GM12878 (cell line): ENCODE data around the gene RAC2. TPM values are rescaled to one million over a fixed set of nuclear protein-coding genes. Genes with fewer than 3 reads are reported as not detected.

Experiments used
- CBX3 ChIP-seq: fragments of 200-600 bp; sonication (generic); IDR thresholded peaks from 2 replicates; pipeline ENCODE4 v1.6.1; 2016; ENCODE audit warnings: low read depth, borderline replicate concordance
- CHD2 ChIP-seq: IDR thresholded peaks from 2 replicates; pipeline ENCODE4 v1.6.1; 2011; ENCODE audit warnings: low read depth, low read length, improper control_type of control experiment, borderline replicate concordance
- FOS ChIP-seq: IDR thresholded peaks from 3 replicates; pipeline ENCODE4 v1.6.1; 2011; ENCODE audit warnings: borderline replicate concordance; ENCODE audit not compliant: insufficient read length; ENCODE audit errors: extremely low read depth
- LARP7 ChIP-seq: fragments of 450-650 bp; IDR thresholded peaks from 2 replicates; pipeline ENCODE4 v1.6.1; 2017; ENCODE audit warnings: mild to moderate bottlenecking
- MEF2A ChIP-seq: IDR thresholded peaks from 2 replicates; pipeline ENCODE4 v1.6.1; 2011; ENCODE audit warnings: low read depth, mild to moderate bottlenecking, low read length, moderate library complexity; ENCODE audit not compliant: insufficient read depth
- MYB ChIP-seq: fragments of 150-350 bp; IDR thresholded peaks from 2 replicates; pipeline ENCODE4 v1.6.1; 2014; ENCODE audit warnings: mild to moderate bottlenecking, low read depth, low read length, borderline replicate concordance
- NR2C1 ChIP-seq: fragments of 450-650 bp; IDR thresholded peaks from 2 replicates; pipeline ENCODE4 v1.6.1; 2017; ENCODE audit warnings: antibody characterized with exemption, mild to moderate bottlenecking, moderate library complexity
- PAX5 ChIP-seq: IDR thresholded peaks from 2 replicates; pipeline ENCODE4 v1.6.1; 2011; ENCODE audit warnings: low read depth, low read length, borderline replicate concordance
- POLR2A ChIP-seq: IDR thresholded peaks from 2 replicates; pipeline ENCODE4 v1.6.1; 2011; ENCODE audit warnings: low read depth, mild to moderate bottlenecking, low read length
- RB1 ChIP-seq: fragments of 450-650 bp; formaldehyde crosslinking; IDR thresholded peaks from 2 replicates; pipeline ENCODE4 v1.6.1; 2017; ENCODE audit warnings: mild to moderate bottlenecking, borderline replicate concordance
- SRF ChIP-seq, 2 experiments: IDR thresholded peaks; 2 replicates each; pipeline ENCODE4 v1.6.1; 2011; ENCODE audit warnings: low read depth in 2 of 2, low read length in 2 of 2, mild to moderate bottlenecking in 1 of 2, moderate library complexity in 1 of 2
- TARDBP ChIP-seq: IDR thresholded peaks from 2 replicates; pipeline ENCODE4 v1.6.1; 2016; ENCODE audit warnings: borderline replicate concordance
- polyA plus RNA-seq, 11 experiments: library from polyadenylated mRNA; depleted of rRNA in 4 of 11; unstranded in 6 of 11; stranded (reverse) in 5 of 11; fragments of >200 nt; fragmentation: Nextera tagmentation in 4 of 11; fragmentation: Illumina TruSeq in 1 of 11; extraction: Ambion mirVana in 4 of 11; extraction: Trizol in 1 of 11; gene quantifications; 1 replicate in 1 of 11; 2 replicates in 10 of 11; pipeline versions ENCODE4 v1.2.1 to v1.2.3, GENCODE V29; 2011 to 2016; ENCODE audit warnings: inconsistent platforms in 2 of 11, missing spikeins in 2 of 11, low read depth in 1 of 11
- total RNA-seq, 4 experiments: library from RNA; depleted of rRNA in 3 of 4; stranded (reverse); fragments of >200 nt in 3 of 4; fragmentation: Illumina TruSeq in 1 of 4; extraction: Trizol in 1 of 4; gene quantifications; 2 replicates each; pipeline versions ENCODE4 v1.2.1 to v1.2.3, GENCODE V29; 2013 to 2021
- TF ChIP-seq, protein P1 (sequence below): IDR thresholded peaks from 2 replicates; pipeline ENCODE4 v1.6.1; 2012; ENCODE audit warnings: improper control_type of control experiment, low read depth, low read length; ENCODE audit not compliant: insufficient replicate concordance
- TF ChIP-seq, protein P2 (sequence below): fragments of 450-650 bp; IDR thresholded peaks from 2 replicates; pipeline ENCODE4 v1.6.1; 2017; ENCODE audit warnings: antibody characterized with exemption, mild to moderate bottlenecking, moderate library complexity
- TF ChIP-seq, protein P3 (sequence below): fragments of 450-650 bp; IDR thresholded peaks from 2 replicates; pipeline ENCODE4 v1.6.1; 2017; ENCODE audit warnings: mild to moderate bottlenecking
- TF ChIP-seq, protein P4 (sequence below): fragments of 450-650 bp; IDR thresholded peaks from 2 replicates; pipeline ENCODE4 v1.6.1; 2017; ENCODE audit warnings: low read depth, mild to moderate bottlenecking, moderate library complexity
- TF ChIP-seq, protein P5 (sequence below): fragments of 450-650 bp; IDR thresholded peaks from 2 replicates; pipeline ENCODE4 v1.6.1; 2016; ENCODE audit warnings: mild to moderate bottlenecking

Gene RAC2
- total and polyA plus RNA-seq, 10 of the 15 experiments (the other 5 are each of a cell fraction or from before 2014, with no cell fraction given) = 102 to 386 (median 304) TPM

DNA sequence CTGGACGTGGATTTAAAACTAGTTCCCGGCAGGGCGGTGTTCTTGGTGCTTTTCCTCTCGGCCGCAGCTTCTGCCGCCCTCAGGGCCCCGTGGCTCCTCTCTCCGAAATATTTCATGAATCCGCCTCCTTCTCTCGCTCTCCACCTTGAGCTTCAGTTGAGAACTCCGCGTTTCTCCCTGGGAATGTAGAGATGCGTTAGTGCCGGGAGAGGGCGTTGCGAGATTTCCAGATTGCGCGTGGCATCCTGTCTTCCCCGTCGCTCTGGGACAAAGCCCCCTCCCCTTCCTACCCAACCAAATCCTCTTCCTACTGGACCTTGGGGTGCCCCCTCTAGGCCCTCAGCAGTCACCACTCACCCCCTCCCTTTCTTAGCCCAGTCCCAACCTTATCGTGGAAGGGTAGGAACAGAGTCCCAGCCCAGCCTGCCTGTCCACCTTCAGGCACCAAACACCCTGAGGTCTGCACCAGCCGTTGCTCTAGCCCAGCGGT, 15.5 kb upstream of the RAC2 start (continued):
- TF ChIP-seq, protein P1, sequence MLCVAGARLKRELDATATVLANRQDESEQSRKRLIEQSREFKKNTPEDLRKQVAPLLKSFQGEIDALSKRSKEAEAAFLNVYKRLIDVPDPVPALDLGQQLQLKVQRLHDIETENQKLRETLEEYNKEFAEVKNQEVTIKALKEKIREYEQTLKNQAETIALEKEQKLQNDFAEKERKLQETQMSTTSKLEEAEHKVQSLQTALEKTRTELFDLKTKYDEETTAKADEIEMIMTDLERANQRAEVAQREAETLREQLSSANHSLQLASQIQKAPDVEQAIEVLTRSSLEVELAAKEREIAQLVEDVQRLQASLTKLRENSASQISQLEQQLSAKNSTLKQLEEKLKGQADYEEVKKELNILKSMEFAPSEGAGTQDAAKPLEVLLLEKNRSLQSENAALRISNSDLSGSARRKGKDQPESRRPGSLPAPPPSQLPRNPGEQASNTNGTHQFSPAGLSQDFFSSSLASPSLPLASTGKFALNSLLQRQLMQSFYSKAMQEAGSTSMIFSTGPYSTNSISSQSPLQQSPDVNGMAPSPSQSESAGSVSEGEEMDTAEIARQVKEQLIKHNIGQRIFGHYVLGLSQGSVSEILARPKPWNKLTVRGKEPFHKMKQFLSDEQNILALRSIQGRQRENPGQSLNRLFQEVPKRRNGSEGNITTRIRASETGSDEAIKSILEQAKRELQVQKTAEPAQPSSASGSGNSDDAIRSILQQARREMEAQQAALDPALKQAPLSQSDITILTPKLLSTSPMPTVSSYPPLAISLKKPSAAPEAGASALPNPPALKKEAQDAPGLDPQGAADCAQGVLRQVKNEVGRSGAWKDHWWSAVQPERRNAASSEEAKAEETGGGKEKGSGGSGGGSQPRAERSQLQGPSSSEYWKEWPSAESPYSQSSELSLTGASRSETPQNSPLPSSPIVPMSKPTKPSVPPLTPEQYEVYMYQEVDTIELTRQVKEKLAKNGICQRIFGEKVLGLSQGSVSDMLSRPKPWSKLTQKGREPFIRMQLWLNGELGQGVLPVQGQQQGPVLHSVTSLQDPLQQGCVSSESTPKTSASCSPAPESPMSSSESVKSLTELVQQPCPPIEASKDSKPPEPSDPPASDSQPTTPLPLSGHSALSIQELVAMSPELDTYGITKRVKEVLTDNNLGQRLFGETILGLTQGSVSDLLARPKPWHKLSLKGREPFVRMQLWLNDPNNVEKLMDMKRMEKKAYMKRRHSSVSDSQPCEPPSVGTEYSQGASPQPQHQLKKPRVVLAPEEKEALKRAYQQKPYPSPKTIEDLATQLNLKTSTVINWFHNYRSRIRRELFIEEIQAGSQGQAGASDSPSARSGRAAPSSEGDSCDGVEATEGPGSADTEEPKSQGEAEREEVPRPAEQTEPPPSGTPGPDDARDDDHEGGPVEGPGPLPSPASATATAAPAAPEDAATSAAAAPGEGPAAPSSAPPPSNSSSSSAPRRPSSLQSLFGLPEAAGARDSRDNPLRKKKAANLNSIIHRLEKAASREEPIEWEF = no peak
- TF ChIP-seq, protein P2, sequence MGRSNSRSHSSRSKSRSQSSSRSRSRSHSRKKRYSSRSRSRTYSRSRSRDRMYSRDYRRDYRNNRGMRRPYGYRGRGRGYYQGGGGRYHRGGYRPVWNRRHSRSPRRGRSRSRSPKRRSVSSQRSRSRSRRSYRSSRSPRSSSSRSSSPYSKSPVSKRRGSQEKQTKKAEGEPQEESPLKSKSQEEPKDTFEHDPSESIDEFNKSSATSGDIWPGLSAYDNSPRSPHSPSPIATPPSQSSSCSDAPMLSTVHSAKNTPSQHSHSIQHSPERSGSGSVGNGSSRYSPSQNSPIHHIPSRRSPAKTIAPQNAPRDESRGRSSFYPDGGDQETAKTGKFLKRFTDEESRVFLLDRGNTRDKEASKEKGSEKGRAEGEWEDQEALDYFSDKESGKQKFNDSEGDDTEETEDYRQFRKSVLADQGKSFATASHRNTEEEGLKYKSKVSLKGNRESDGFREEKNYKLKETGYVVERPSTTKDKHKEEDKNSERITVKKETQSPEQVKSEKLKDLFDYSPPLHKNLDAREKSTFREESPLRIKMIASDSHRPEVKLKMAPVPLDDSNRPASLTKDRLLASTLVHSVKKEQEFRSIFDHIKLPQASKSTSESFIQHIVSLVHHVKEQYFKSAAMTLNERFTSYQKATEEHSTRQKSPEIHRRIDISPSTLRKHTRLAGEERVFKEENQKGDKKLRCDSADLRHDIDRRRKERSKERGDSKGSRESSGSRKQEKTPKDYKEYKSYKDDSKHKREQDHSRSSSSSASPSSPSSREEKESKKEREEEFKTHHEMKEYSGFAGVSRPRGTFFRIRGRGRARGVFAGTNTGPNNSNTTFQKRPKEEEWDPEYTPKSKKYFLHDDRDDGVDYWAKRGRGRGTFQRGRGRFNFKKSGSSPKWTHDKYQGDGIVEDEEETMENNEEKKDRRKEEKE = no peak
- TF ChIP-seq CHD2 (0 out of 2 replicates have a peak, but pooled peaks have one; percentile 26), CBX3 (no peak), FOS (no peak), MYB (no peak), MEF2A (no peak), LARP7 (no peak), NR2C1 (no peak), SRF (IDR thresholded peaks at IDR 0.05; ENCODE audit: low read depth in 2 of 2, low read length in 2 of 2) (no peak), RB1 (no peak), POLR2A (no peak), PAX5 (no peak), TARDBP (no peak)
- TF ChIP-seq, protein P3, sequence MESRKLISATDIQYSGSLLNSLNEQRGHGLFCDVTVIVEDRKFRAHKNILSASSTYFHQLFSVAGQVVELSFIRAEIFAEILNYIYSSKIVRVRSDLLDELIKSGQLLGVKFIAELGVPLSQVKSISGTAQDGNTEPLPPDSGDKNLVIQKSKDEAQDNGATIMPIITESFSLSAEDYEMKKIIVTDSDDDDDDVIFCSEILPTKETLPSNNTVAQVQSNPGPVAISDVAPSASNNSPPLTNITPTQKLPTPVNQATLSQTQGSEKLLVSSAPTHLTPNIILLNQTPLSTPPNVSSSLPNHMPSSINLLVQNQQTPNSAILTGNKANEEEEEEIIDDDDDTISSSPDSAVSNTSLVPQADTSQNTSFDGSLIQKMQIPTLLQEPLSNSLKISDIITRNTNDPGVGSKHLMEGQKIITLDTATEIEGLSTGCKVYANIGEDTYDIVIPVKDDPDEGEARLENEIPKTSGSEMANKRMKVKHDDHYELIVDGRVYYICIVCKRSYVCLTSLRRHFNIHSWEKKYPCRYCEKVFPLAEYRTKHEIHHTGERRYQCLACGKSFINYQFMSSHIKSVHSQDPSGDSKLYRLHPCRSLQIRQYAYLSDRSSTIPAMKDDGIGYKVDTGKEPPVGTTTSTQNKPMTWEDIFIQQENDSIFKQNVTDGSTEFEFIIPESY = no peak
- TF ChIP-seq, protein P4, sequence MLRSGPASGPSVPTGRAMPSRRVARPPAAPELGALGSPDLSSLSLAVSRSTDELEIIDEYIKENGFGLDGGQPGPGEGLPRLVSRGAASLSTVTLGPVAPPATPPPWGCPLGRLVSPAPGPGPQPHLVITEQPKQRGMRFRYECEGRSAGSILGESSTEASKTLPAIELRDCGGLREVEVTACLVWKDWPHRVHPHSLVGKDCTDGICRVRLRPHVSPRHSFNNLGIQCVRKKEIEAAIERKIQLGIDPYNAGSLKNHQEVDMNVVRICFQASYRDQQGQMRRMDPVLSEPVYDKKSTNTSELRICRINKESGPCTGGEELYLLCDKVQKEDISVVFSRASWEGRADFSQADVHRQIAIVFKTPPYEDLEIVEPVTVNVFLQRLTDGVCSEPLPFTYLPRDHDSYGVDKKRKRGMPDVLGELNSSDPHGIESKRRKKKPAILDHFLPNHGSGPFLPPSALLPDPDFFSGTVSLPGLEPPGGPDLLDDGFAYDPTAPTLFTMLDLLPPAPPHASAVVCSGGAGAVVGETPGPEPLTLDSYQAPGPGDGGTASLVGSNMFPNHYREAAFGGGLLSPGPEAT = no peak
- TF ChIP-seq, protein P5, sequence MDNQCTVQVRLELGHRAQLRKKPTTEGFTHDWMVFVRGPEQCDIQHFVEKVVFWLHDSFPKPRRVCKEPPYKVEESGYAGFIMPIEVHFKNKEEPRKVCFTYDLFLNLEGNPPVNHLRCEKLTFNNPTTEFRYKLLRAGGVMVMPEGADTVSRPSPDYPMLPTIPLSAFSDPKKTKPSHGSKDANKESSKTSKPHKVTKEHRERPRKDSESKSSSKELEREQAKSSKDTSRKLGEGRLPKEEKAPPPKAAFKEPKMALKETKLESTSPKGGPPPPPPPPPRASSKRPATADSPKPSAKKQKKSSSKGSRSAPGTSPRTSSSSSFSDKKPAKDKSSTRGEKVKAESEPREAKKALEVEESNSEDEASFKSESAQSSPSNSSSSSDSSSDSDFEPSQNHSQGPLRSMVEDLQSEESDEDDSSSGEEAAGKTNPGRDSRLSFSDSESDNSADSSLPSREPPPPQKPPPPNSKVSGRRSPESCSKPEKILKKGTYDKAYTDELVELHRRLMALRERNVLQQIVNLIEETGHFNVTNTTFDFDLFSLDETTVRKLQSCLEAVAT = 0 out of 2 replicates have a peak, but pooled peaks have one; percentile 14
- TF ChIP-seq, all 136 proteins: peak for 12
